Type B pancreatic cell (in vitro differentiated cells): ENCODE measurements around the gene CACNG7. TPM values are rescaled to one million over a fixed set of nuclear protein-coding genes. Genes with fewer than 3 reads are reported as not detected.
A peak's percentile ranks its signal among the peaks of the same experiment; 100 is the strongest.

Experiments
- DNase-seq: peaks from one replicate; pipeline ENCODE4 v3.0.0; 2021; ENCODE audit warnings: mixed read lengths; ENCODE audit not compliant: unreplicated experiment; ENCODE audit errors: extremely low spot score
- H3K27ac Mint-ChIP-seq: 2 replicates; pipeline ENCODE4 v1.8.0; 2021; ENCODE audit warnings: mild to moderate bottlenecking, mixed read lengths
- H3K27me3 Mint-ChIP-seq: 2 replicates; pipeline ENCODE4 v1.8.0; 2021; ENCODE audit warnings: mixed read lengths
- H3K36me3 Mint-ChIP-seq: 2 replicates; pipeline ENCODE4 v1.8.0; 2021; ENCODE audit warnings: mixed read lengths
- H3K4me1 Mint-ChIP-seq: one replicate; pipeline ENCODE4 v1.8.0; 2021; ENCODE audit warnings: mixed read lengths; ENCODE audit not compliant: unreplicated experiment
- H3K4me3 Mint-ChIP-seq: 2 replicates; pipeline ENCODE4 v1.8.0; 2021; ENCODE audit warnings: mild to moderate bottlenecking, mixed read lengths
- H3K9me3 Mint-ChIP-seq: 2 replicates; pipeline ENCODE4 v1.8.0; 2021; ENCODE audit warnings: mixed read lengths
- CTCF ChIP-seq: fragments of 200-600 bp; sonication (generic); conservative IDR thresholded peaks from 2 replicates; pipeline ENCODE4 v1.5.0; 2021; ENCODE audit warnings: antibody characterized with exemption, mild to moderate bottlenecking
- total RNA-seq: library from RNA; stranded (reverse); gene quantifications from 2 replicates; pipeline ENCODE4 v1.2.1, GENCODE V29; 2021; ENCODE audit warnings: low replicate concordance

CACNG7 gene
- total RNA-seq, 1 donor from 2014 or later: 6.0 TPM

GRCh38 chr19:53905787-53906186 is 3.3 kb upstream of the CACNG7 start:
- no peak for DNase-seq
- H3K4me1 Mint-ChIP-seq: peaks cover 13% of the 10 kb centered on the region
- H3K4me3 Mint-ChIP-seq: no peak overlapping the region
- no peaks in the 10 kb centered on the region for H3K36me3 Mint-ChIP-seq
- no peak for TF ChIP-seq CTCF
- no peaks in the 10 kb centered on the region for H3K9me3 Mint-ChIP-seq
- peaks cover 73% of the 10 kb centered on the region for H3K27me3 Mint-ChIP-seq
- H3K27ac Mint-ChIP-seq: no peak overlapping the region

GRCh38 chr19:53906211-53907192 is 2.6 kb upstream of the CACNG7 start:
- Mint-ChIP-seq H3K27me3 (peaks cover 80% of the 10 kb centered on the region), H3K4me1 (peaks cover 13% of the 10 kb centered on the region), H3K4me3 (peak overlapping the region; percentile 36), H3K36me3 (no peaks in the 10 kb centered on the region), H3K9me3 (no peaks in the 10 kb centered on the region), H3K27ac (no peak overlapping the region)
- TF ChIP-seq CTCF: peak; percentile 85
- DNase-seq: no peak

GRCh38 chr19:53907193-53907581 is 1.9 kb upstream of the CACNG7 start:
- no peak for TF ChIP-seq CTCF
- no peak for DNase-seq
- Mint-ChIP-seq H3K9me3 (no peaks in the 10 kb centered on the region), H3K4me3 (peak overlapping the region; percentile 36), H3K4me1 (peaks cover 13% of the 10 kb centered on the region), H3K27ac (no peak overlapping the region), H3K36me3 (no peaks in the 10 kb centered on the region), H3K27me3 (peaks cover 87% of the 10 kb centered on the region)

DNA sequence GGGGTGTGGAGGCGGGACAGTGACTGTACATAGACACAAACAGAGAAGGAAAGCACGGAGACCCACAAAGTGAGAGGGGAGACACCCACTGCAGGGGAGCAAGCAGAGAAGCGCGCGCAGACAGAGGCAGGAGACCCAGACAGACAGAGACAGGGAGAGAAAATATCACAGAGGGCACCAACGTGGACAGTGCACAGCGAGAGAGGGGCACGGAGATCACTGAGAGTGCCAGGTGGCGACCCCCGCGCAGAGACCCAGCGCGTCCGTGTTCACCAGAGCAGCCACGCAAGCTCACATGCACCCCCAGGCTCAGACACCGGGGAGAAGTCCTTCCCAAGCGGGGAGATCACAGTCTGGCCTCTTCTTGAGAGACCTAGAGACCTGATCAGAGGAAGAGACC is 1.4 kb upstream of the CACNG7 start:
- H3K4me1 Mint-ChIP-seq: peaks cover 13% of the 10 kb centered on the region
- no peak overlapping the region for H3K27ac Mint-ChIP-seq
- no peak for TF ChIP-seq CTCF
- H3K4me3 Mint-ChIP-seq: peak overlapping the region; percentile 55
- H3K9me3 Mint-ChIP-seq: no peaks in the 10 kb centered on the region
- H3K27me3 Mint-ChIP-seq: peaks cover 91% of the 10 kb centered on the region
- H3K36me3 Mint-ChIP-seq: no peaks in the 10 kb centered on the region
- DNase-seq: no peak

GRCh38 chr19:53908106-53908934 is 758 bp upstream of the CACNG7 start:
- no peak for TF ChIP-seq CTCF
- H3K27me3 Mint-ChIP-seq: peaks cover 89% of the 10 kb centered on the region
- H3K4me3 Mint-ChIP-seq: peak overlapping the region; percentile 87
- no peaks in the 10 kb centered on the region for H3K9me3 Mint-ChIP-seq
- DNase-seq: no peak
- H3K27ac Mint-ChIP-seq: peak overlapping the region; percentile 63
- no peaks in the 10 kb centered on the region for H3K36me3 Mint-ChIP-seq
- peaks cover 13% of the 10 kb centered on the region for H3K4me1 Mint-ChIP-seq
